D721Med (cell line): ENCODE results near the gene CD99L2.

Source experiments
- DNase-seq: peaks from one replicate; pipeline ENCODE4 v3.0.0; 2011; ENCODE audit warnings: low spot score; ENCODE audit not compliant: insufficient read length
- FAIRE-seq: peaks from 2 replicates; lab custom pipeline; 2011; peaks lifted over from hg19 to GRCh38; lab: Jason Lieb, UNC
- CTCF ChIP-seq: IDR thresholded peaks from 2 replicates; pipeline ENCODE4 v1.5.1; 2012; ENCODE audit warnings: mild to moderate bottlenecking, control low read depth; ENCODE audit not compliant: insufficient read depth; ENCODE audit errors: missing control alignments

The CD99L2 gene

GRCh38 chrX:150770623-150771022, 127.8 kb downstream of the CD99L2 start:
- no peak for FAIRE-seq

GRCh38 chrX:150769408-150769807, 129.1 kb downstream of the CD99L2 start:
- FAIRE-seq: no peak

More at GRCh38 chrX:150770623-150771022, 127.8 kb downstream of the CD99L2 start:
- DNase-seq: no peak
- no peak for TF ChIP-seq CTCF

GRCh38 chrX:150768580-150769190, 129.8 kb downstream of the CD99L2 start:
- TF ChIP-seq CTCF: no peak
- FAIRE-seq: no peak
- no peak for DNase-seq

More at GRCh38 chrX:150769408-150769807, 129.1 kb downstream of the CD99L2 start:
- TF ChIP-seq CTCF: no peak
- no peak for DNase-seq

- FAIRE-seq (no peak), DNase-seq (no peak)
- no peak for TF ChIP-seq CTCF
Observed at GRCh38 chrX:150768132-150768485, 130.4 kb downstream of the CD99L2 start.

- FAIRE-seq: no peak
Observed at GRCh38 chrX:150767475-150768131, 130.9 kb downstream of the CD99L2 start.

GRCh38 chrX:150767045-150767395, 131.4 kb downstream of the CD99L2 start:
- TF ChIP-seq CTCF: no peak
- DNase-seq (no peak), FAIRE-seq (no peak)

More at GRCh38 chrX:150767475-150768131, 130.9 kb downstream of the CD99L2 start:
- TF ChIP-seq CTCF: no peak
- DNase-seq: no peak

- DNase-seq (no peak), FAIRE-seq (no peak)
- no peak for TF ChIP-seq CTCF
Observed at GRCh38 chrX:150766351-150767044, 132.0 kb downstream of the CD99L2 start.
